Cerebellar cortex (tissue), 1 donor: Measurements from ENCODE around the gene VSIG10L.

Source experiments
- DNase-seq: peaks from one replicate; pipeline ENCODE4 v3.0.0-alpha.2; 2015; ENCODE audit warnings: low spot score

Gene VSIG10L

GRCh38 chr19:51341976-51342580, at the start of gene VSIG10L:
TSS of gene VSIG10L (minus strand) at chr19:51342139. CDS start at chr19:51342124, 15 bp downstream.
- DNase-seq = no peak

DNA sequence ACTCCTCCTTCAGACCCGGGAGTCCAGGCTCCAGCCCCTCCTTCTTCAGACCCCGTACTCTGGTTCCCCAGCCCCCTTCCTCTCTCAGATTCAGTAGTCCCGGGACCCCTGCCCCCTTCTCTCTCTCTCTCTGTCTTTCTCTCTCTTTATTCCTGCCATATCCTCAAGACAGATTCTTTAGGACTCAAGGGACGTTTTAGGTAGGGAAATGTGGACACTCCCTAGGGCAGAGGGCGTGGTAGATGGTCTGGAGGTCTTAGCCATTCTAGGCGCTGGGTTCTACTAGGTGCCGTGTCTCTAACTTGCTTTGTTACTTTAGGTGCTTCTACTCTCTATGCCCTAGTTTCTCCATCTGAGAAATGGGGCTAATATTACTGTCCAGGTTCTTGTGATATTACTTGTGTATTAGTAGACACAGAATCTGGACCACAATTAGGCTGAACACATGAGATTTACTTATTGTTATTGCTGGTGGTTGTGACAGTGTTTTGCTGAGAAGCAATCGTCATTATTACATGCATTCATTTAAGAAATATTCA, 49.2 kb upstream of the VSIG10L start:
- DNase-seq = no peak

DNA sequence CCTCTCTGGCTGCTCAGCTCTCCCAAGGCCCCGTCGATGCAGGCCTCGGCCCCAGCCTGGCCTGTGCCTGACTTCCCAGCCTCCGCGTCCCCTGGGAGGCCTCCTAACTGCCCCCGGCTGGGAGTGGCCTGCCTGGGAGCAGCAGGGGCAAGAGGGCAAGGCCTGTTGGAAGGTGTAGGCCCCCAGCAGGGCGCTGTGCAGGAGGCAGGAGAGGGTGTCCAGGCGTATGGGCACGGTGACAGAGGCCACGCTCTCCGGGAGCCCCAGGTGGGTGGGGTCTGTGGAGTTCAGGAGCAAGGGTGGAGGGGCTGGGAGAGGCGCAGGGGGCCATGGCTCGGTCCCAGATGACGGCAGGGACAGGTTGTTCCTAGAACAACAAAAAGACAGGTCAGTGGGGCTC, 47.2 kb upstream of the VSIG10L start:
- no peak for DNase-seq

- DNase-seq = no peak
Measured at GRCh38 chr19:51387924-51388389, 46.0 kb upstream of the VSIG10L start, which contains the start of gene LIM2. TSS of gene LIM2 (minus strand) at chr19:51387974. CDS start at chr19:51387443, 531 bp downstream.

- DNase-seq = no peak
Measured at GRCh38 chr19:51386882-51387520, 45.1 kb upstream of the VSIG10L start.

GRCh38 chr19:51382004-51382403, 40.1 kb upstream of the VSIG10L start:
- DNase-seq = no peak

DNA sequence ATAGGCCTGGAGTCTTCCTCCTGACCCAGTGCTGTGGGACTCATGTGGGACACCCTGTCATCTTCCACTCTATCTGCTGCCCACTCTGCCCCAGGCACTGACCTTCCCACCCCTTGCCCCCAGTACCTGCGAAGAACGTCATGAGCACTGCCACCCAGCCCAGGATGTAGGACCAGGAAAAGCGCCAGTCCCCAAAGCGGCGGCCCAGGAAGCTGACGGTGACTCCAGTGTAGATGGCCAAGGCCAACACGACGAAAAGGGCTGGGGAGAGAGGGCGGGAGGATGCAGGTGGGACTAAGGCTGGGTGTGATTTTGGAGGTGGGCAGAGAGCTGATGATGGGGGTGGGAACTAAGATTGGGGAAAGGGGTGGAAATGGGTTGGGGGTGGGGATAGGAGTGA, 38.4 kb upstream of the VSIG10L start:
- DNase-seq = no peak

- no peak for DNase-seq
Measured at GRCh38 chr19:51377422-51377821, 35.5 kb upstream of the VSIG10L start.

DNA sequence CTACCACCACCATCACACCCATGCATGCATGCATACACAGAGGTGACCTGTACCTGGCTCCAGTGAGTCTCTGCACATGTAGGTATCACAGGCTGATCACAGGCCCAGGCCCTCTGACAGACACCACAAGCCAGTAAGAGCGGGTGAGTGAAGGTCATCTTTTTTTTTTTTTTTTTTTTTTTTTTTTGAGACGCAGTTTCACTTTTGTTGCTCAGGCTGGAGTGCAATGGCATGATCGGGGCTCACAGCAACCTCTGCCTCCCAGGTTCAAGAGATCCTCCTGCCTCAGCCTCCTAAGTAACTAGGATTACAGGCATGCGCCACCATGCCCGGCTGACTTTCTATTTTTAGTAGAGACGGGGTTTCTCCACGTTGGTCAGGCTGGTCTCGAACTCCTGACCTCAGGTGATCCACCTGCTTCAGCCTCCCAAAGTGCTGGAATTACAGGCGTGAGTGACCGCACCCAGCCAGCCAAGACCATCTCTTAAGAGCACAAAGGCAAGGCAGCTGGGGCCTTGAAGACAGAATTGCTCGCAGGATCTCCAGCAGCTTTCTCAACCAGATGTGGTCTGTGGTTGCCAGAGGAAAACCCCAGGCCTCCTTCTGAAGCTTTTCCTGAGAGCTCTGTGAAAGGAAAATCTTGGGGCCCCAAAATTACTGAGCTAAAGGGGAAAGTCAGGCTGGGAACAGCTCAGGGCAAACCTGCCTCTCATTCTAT, 33.7 kb upstream of the VSIG10L start:
- DNase-seq = no peak

- no peak for DNase-seq
Measured at GRCh38 chr19:51372649-51373504, 30.9 kb upstream of the VSIG10L start, which contains the start of gene NKG7. TSS of gene NKG7 (minus strand) at chr19:51372654. CDS start at chr19:51372535, 119 bp downstream.

- DNase-seq = no peak
Measured at GRCh38 chr19:51372021-51372648, 30.2 kb upstream of the VSIG10L start.

GRCh38 chr19:51371186-51371690, 29.3 kb upstream of the VSIG10L start:
- no peak for DNase-seq

DNA sequence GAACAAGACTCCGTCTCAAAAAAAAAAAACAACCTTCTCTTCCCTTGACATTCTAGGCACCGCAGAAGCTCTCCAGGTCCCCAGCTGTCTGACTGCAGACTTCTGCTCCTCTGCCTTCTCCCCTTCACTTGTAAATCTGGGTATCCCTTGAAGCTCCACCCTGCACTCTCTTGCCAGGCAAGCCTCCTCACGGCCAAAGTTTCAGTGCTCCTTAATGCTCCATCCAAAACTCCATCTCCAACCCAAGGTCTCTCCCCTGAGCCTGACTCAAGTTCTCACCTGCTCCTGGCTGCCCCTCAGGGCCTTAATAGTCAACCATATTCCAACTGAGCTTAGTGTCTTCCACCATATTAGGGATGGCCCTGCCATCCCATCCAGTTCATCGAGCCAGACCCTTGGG, 28.3 kb upstream of the VSIG10L start:
- no peak for DNase-seq

GRCh38 chr19:51368366-51369282, 26.7 kb upstream of the VSIG10L start, which contains the start of gene CLDND2:
TSS of gene CLDND2 (minus strand) at chr19:51369003. CDS start at chr19:51368577, 426 bp downstream.
- no peak for DNase-seq

GRCh38 chr19:51367565-51368365, 25.8 kb upstream of the VSIG10L start:
- peak; percentile 98 for DNase-seq

GRCh38 chr19:51367255-51367564, 25.3 kb upstream of the VSIG10L start:
- no peak for DNase-seq

DNA sequence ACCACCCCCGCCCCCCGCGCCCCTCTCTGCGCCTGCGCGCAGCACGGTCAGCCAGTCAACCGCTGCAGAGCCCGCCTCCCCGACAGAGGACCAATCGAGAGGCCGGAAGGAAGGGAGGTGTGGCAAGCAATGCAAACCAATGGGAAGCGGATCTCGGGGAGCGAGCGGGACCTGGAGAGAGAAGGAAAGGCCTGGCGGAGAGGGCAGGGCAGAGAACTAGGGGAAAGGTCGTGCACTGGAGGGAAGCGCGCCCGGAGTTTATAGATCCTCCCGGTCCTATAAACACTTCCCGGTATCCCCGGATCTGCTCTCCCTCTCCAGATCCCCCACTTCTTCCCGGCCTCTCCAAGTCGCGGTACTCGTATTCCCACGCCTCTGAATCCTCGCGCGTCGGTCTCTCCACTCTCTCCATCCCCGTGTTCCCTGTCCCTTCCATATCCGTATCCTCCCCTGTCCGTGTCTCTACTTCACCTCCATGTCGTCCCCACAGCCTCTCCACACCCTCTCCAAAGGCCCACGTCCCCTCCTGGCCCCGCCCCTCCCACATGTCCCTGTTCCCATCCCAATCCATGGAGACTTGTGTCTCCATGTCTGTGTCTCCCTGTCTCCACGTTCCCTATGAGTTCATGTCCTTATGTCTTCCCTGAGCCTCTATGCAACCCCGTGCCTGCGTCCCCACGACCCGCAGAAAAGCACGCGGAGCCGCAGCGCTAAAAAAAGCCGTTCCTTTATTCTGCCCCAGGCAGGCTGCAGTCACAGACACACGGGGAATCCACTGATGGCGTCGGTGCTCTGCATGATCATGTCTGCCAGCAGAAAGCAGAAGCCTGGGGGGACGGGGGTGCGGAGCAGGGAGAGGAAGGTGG, 24.7 kb upstream of the VSIG10L start:
- DNase-seq = peak; percentile 99

DNA sequence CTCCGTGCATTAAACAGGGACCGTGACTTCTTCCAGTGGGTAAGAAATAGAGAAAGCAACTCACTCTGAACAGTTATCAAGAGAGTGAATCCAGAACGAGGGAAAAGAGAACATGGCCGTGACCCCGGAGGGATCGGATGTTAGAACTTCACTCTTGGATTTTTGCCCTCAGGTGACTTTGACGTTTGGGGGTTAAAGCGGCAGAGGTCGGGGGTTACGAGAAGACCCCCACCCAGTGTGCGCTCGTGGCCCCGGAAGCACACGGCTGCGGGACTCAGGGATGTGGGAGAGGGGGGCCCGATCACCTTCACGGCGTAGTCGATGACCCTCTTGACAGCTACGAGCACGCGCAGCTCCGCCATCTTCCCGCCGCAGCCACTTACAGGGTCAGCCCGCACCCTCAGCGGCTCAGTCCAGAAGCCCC, 24.0 kb upstream of the VSIG10L start, which contains the start of gene ETFB:
Gene ETFB (minus strand): TSS at position 424 of the 424 bp plus-strand sequence. CDS start 62 bp downstream, at position 362.
- no peak for DNase-seq
